IPS-18c (cell line): ENCODE data around the gene NDE1.
"Not testable (repeated sequence)": the region's sequence is repeated elsewhere in the genome, so short reads cannot be mapped to it uniquely, and the experiment has no call there.

Experiments used
- H3K4me3 ChIP-seq: 2 replicates; pipeline ENCODE4 v1.7.0; 2013; ENCODE audit warnings: low read depth, mild to moderate bottlenecking, low read length, moderate library complexity; ENCODE audit not compliant: insufficient read depth
- H3K9me3 ChIP-seq: one replicate; pipeline ENCODE4 v1.6.1; 2013; ENCODE audit warnings: mild to moderate bottlenecking, low read length, moderate library complexity; ENCODE audit not compliant: control insufficient read depth, insufficient read depth

Gene NDE1

GRCh38 chr16:15672127-15672513, 22.1 kb downstream of the NDE1 start:
- not testable (repeated sequence) for H3K4me3 ChIP-seq, H3K9me3 ChIP-seq

DNA sequence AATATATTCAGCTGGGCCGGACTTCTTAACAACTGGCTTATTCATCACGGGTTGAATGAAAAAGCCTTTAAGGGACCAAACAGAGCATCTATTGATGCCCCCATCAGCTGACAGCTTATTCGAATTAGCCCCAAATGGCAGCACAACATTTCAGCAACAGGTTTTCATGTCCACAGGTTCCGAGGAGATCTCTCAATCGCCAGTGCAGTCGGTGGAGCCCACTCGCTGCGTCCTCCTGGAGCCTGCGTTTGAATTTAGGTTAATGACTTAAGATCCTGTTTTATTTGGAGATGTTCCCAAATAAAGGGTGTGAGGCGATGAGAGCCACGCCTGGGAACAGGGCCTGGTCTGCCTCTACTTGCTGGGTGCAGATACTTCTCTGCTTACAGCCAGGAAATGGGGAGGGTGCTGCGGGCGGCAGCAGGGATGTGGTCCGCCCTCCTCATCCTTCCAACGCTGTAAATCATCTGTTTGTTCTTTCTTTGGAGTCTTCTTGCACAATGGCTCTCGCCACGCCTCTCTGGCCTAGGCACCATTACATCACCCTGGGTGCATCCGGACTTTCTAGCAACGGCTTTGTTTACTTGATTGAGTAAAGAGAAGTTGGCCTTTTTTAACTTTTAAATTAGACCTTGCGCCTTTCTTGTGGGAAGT, 22.6 kb downstream of the NDE1 start:
- H3K4me3 ChIP-seq: no peak overlapping the region
- H3K9me3 ChIP-seq: no peaks in the 10 kb centered on the region

DNA sequence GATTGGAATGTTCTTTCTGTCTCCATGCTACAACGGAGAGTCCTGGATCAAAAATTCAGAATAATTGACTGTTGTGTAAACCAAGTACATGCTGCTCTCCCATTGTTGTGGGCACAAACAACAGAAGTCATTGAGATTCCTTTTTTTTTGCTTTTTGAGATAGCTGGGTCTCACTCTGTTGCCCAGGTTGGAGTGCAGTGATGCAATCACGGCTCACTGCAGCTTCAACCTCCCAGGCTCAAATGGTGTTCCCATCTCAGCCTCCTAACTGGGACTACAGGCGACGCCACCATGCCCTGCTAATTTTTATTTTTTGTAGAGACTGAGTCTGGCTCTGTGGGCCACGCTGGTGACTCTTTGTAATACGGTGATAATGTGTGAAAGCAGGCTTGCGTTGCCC, 24.5 kb downstream of the NDE1 start:
- Histone ChIP-seq H3K4me3 (no peak overlapping the region), H3K9me3 (no peaks in the 10 kb centered on the region)

GRCh38 chr16:15676506-15676905, 26.5 kb downstream of the NDE1 start:
- Histone ChIP-seq H3K9me3 (no peaks in the 10 kb centered on the region), H3K4me3 (no peak overlapping the region)

DNA sequence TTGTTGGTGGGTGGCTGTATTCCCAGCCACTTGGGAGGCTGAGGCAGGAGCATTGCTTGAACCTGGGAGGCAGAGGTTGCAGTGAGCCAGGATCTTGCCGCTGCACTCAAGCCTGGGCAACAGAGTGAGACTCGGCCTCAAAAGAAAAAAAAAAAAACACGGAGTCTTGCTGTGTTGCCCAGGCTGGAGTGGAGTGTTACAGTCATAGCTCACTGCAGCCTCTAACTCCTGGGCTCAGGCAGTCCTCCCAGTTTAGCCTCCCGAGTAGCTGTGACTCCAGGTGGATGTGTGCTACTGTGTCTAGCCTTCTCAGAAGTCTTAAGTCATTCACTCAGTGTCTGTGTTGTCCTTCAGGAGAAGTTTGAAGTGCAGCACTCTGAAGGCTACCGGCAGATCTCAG, 27.4 kb downstream of the NDE1 start:
- H3K4me3 ChIP-seq: no peak overlapping the region
- no peaks in the 10 kb centered on the region for H3K9me3 ChIP-seq

DNA sequence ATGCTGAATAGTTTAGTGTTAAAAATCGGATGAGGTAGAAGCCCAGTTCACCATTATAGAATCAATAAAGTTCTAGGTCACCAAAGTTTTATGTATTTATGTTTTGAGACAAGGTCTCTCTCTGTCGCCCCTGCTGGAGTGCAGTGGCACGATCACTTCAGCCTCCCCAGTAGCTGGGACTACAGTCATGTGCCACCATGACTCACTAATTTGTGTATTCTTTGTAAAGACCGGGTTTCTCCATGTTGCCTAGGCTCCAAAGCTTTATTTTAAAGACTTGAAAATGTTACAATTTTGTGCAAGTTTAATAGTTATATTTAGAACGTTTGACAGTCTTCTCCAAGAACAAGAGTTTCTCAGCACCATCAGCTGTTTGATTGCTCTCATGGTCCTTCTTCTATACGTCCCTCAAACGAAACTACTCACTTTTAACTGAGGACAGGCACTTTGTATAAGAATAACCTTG, 32.1 kb downstream of the NDE1 start:
- Histone ChIP-seq H3K9me3 (no peaks in the 10 kb centered on the region), H3K4me3 (no peak overlapping the region)

- Histone ChIP-seq H3K9me3 (no peaks in the 10 kb centered on the region), H3K4me3 (no peak overlapping the region)
Measured at GRCh38 chr16:15686287-15686686, 36.2 kb downstream of the NDE1 start.

- Histone ChIP-seq H3K9me3 (no peaks in the 10 kb centered on the region), H3K4me3 (no peak overlapping the region)
Measured at GRCh38 chr16:15689290-15689689, 39.2 kb downstream of the NDE1 start.

DNA sequence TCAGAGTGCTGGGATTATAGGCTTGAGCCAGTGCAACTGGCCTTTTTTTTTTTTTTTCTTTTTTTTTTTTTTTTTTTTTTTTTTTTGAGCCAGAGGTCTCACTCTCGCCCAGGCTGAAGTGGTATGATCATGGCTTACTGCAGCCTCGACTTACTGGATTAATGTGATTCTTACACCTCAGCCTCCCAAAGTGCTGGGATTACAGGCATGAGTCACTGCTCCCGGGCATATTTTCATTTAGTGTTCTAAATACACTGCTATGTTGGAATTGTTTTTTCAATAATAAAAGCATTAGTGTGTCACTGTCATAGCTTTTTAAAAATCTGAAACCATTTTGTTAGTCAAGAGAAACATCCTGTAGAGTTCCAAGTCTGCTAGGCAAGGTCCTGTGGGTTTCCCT, 40.3 kb downstream of the NDE1 start:
- Histone ChIP-seq H3K4me3 (no peak overlapping the region), H3K9me3 (no peaks in the 10 kb centered on the region)

- Histone ChIP-seq H3K9me3 (no peaks in the 10 kb centered on the region), H3K4me3 (no peak overlapping the region)
Measured at GRCh38 chr16:15691046-15691445, 41.0 kb downstream of the NDE1 start.

GRCh38 chr16:15692508-15692907, 42.5 kb downstream of the NDE1 start:
- H3K4me3 ChIP-seq, H3K9me3 ChIP-seq: not testable (repeated sequence)

GRCh38 chr16:15694499-15694898, 44.5 kb downstream of the NDE1 start:
- H3K4me3 ChIP-seq: no peak overlapping the region
- no peaks in the 10 kb centered on the region for H3K9me3 ChIP-seq

GRCh38 chr16:15699819-15700218, 49.8 kb downstream of the NDE1 start:
- Histone ChIP-seq H3K4me3 (no peak overlapping the region), H3K9me3 (no peaks in the 10 kb centered on the region)

- Histone ChIP-seq H3K4me3 (no peak overlapping the region), H3K9me3 (no peaks in the 10 kb centered on the region)
Measured at GRCh38 chr16:15701367-15701766, 51.3 kb downstream of the NDE1 start.

DNA sequence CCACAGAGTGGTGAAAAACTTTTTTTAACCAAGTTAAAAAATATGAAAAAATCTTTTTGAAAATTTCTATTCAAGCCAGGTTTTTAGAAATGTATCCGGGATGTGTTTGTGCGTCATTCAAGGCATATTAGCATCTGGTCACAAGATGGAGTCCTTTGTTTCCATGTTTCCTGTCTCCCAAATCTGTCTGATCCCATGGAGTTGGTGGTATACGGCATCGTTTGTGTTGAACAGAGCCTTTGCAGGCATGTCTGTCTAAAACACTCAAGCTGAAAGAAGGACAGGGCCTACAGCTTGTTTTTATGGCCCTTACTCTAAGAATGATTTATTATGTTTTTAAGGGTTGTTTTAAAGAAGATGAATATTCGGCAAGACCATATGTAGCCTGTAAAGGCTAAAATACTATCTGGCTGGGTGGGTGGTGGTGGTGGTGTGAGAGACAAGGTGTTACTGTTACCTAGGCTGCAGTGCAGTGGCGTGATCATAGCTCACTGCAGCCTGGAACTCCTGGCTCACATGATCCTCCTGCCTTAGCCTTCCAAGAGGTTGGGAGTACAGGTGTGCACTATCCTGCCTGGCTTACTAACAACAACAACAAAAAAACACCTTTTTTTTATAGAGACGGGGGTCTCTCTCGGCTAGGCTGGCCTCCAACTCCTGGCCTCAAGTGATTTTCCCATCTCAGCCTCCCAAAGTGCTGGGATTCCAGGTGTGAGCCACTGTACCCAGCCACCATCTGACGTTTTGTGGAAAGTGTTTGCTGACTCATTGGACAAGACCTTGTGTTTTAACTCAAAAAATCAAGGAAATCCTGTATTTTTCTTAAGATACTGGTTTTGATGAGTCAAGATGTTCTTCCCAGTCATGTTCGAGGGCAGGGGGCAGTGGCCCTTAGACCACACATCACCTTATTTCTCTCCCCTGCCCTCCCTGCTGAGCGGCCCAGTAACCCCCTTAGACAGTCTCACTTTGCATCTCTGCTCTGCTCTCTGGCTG, 52.2 kb downstream of the NDE1 start:
- no peaks in the 10 kb centered on the region for H3K9me3 ChIP-seq
- H3K4me3 ChIP-seq: no peak overlapping the region

GRCh38 chr16:15703029-15703736, 53.1 kb downstream of the NDE1 start:
- no peaks in the 10 kb centered on the region for H3K9me3 ChIP-seq

DNA sequence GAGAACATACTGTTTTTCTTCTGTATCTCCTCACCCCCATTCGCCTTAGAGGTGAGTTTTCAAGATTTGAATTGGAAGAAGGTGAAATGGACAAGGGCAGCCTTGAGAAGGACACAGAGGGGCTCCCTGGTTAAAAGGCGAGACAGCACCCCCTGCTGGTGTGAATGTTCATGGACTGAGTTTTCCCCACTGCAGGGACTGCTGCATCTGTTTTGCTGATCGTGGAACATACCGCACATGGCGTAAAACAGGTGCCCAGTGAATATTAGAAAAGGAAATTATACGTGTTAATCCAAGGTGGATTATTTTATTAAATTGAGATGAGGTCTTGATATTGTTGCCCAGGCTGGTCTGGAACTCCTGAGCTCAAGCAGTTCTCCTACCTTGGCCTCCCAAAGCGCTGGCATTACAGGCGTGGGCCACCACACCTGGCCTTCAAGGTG, 54.5 kb downstream of the NDE1 start:
- Histone ChIP-seq H3K4me3 (no peak overlapping the region), H3K9me3 (no peaks in the 10 kb centered on the region)

More at GRCh38 chr16:15703029-15703736, 53.1 kb downstream of the NDE1 start:
- H3K4me3 ChIP-seq: no peak overlapping the region
